ENCODE data around the gene DPYSL4.

The DPYSL4 gene

GRCh38 chr10:132197271-132198067 lies 10.7 kb downstream of the DPYSL4 start:
- DNase-seq: no peak

GRCh38 chr10:132198068-132198370 lies 11.3 kb downstream of the DPYSL4 start:
- DNase-seq: no peak

- DNase-seq: no peak
Observed at GRCh38 chr10:132198381-132199181, 11.8 kb downstream of the DPYSL4 start.

GRCh38 chr10:132199268-132199853 lies 12.6 kb downstream of the DPYSL4 start:
- no peak for DNase-seq

GRCh38 chr10:132199854-132200311 lies 13.1 kb downstream of the DPYSL4 start:
- DNase-seq: no peak

GRCh38 chr10:132200344-132201110 lies 13.8 kb downstream of the DPYSL4 start:
- DNase-seq: no peak

DNA sequence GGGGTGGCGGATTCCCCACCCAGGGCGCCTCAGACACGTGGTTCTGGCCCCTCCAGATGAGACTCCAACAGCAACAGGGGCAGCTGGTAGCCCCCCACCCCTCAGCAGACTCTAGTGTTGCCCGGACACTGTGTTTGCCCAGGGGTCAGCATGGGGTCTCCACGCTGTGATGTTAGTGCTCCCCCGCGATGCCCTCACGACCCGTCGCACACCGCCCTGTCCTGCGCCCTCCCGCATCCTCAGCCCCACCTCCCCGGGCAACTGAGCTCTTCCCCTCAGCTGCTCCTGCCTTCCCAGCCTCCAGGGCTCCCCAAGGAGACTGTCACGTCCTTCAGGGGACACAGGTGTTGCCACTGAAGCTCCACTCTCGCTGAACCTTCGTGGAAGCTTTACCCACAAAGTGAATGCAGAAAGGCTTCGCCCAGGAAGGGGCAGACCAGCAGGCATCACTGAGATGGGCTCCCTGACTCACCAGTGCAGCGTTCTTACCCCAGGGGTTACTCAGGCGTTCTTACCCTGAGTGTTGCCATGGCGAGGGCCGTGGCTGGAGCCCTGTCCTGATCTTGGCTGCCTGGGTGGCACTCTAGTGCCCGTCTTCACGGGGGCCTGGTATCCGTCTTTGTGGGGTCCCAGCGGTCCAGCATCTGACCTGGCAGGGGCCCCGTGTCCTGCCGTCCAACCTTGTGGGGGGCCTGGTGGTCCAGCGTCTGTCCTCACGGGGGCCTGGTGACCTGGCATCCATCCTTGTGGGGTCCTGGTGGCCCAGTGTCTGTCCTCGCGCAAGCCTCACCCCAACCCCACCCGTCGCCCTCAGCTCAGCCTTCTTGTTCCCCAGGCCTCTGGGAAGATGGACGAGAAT lies 14.6 kb downstream of the DPYSL4 start:
- DNase-seq: no peak

DNA sequence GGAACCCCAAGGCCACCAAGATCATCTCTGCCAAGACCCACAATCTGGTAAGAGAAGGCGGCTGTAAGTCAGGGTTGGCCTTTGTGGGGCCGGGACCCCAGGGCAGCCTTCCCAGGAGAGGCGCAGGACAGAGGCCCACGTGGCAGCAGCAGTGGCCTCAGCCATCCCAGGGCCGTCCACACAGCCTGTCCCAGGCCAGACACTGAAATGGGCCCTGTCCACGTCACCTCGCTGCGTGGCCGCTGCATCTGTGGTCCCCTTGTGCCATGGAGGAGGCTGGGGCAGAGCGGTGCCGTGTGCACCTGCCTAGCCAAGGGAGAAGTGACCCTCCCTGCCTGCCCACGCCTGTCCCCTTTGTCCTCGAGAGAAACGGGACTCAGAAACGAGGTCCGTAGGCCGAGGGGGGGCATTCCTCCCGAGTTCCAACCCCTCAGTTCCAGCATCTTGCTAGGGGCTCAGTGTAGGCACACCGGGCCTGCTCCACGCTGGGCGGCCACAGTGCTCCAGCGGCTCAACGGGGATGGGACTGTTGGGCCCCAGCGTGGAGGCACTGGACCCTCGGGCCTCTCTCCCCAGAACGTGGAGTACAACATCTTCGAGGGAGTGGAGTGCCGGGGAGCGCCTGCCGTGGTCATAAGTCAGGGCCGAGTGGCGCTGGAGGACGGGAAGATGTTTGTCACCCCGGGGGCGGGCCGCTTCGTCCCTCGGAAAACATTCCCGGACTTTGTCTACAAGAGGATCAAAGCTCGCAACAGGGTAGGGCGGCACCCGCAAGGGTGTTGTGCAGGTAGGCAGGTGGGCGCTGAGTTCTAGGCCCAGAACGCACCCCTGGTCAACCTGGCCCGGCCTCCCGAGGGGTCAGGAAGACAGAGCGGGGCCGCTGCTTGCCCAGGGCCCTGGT lies 15.6 kb downstream of the DPYSL4 start:
- DNase-seq: no peak

- DNase-seq: no peak
Observed at GRCh38 chr10:132203256-132204077, 16.7 kb downstream of the DPYSL4 start.

- DNase-seq: no peak
Observed at GRCh38 chr10:132204078-132204780, 17.5 kb downstream of the DPYSL4 start.

DNA sequence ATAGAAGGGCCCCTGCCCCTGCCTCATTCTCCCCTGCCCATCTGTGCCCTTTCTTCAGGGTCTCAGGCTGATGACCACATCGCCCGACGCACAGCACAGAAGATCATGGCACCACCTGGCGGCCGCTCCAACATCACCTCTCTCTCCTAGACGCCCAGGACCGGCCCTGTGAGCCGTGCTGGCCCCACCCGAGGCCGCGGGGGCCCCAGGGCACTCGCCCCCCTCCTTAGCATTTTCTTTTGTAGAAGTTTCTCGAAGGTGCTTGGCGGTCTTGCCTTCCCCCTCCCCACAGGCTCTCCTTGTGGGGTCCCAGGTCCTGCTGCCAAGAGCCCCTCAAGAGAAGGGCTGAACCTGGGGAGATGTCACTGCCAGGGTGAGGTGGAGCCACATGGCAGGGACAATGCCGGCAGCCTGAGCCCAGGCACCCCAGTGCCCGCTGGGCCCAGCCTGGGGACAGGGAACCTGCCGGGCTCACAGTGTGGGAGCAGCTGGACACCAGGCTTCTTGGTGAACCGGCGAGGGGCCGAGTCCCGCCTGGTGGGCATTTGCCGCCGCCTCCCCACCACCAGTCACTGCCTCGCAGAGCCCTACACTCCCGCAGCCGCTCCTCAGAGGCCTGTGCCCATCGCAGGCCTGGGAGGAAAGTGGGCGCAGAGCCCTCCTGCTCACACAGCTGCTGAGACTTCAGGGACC lies 18.2 kb downstream of the DPYSL4 start:
- DNase-seq: no peak

DNA sequence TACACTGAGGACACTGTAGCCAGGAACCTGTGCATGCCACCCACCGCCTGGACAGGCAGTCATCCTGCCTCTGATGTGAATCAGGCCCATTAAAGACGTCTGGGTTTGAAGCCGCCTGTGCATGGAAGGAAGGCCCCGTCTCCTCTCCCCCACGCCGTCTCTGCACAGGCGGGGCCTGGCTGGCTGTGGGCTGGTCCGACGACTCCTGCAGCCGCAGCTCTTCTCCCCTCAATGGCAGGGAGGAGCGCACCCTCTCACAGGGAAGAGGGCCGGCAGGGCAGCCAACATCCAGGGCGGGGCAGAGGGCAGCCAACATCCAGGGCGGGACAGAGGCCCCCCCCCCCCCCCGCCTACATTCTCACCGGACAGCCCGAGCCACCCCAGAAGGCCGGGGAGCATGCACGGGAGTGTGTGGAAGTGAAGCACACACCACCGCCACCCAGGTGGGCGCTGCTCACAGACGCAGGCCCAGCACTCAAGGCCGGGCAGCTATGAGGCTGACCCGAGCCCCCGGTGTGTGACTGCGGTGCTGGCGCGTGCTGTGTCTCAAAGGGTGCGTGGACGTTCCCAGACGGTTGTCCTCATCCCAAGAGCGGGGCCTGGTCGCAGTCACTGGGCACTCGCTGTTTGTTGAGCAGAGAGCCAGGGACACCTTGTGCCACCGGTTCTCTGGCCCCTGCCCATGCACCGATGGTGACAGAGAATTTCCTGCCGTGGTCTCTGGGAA lies 19.1 kb downstream of the DPYSL4 start:
- no peak for DNase-seq

DNA sequence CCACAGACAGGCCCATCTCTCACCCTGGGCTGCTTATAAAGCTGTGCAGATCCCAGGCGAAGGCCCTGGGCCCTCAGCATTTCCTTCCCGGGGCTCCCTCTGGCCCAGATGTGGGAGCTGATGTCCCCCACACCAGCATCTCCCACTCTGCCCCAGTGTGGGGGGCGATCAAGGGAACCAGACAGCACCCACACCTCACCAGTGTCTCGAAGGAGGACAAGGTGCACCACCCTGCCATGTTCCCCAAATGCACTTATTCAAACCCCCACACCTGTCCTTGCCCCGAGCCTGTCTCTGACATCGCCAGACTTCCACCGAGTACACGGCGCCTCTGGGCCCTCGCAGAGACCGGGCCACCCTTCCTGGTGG lies 19.6 kb downstream of the DPYSL4 start:
- DNase-seq: no peak

GRCh38 chr10:132206806-132207535 lies 20.2 kb downstream of the DPYSL4 start:
- DNase-seq: no peak

DNA sequence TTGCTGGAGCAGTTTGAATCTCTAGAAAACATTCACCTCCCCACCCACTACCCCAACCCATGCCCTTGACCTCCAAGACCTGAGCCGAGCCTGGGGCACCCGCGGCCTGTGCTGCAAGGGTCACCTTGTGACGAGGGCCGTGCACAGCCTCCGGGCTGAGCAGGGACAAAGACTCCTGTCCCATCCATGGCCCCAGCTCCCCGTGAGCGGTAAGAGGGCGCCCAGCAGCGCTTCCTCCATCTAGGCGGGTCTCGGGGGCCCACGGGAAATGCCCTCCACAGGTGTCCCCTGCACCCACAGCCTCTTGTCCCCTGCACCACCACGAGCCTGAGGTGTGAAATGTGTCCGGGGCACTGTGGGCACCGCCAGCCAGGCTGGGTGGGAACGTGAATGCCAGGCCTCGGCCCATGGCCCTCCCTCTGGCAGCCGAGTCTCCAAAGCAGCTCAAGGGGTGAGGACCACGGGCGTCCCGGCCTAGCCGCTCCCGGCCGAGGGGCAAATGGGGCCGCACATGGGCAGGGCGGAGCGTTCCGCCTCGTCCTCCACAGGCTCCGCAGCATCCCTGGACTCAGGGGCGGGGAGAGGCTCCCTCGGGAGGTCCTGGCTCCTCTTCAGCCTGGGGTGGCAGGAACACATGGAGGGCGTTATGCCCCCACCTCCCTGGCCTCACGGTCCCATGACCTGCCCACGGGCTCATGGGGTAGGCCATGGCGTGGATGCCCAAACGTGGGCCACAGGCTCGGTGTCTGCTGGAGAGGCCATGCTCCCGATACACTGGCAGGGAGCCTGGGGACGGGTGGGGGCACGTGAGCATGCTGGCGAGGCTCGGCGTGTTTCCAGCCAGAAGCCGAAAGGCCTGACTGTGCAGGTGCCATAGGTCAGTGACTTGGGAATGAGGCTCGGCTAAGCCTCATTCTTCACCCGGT lies 21.1 kb downstream of the DPYSL4 start:
- DNase-seq: no peak

DNA sequence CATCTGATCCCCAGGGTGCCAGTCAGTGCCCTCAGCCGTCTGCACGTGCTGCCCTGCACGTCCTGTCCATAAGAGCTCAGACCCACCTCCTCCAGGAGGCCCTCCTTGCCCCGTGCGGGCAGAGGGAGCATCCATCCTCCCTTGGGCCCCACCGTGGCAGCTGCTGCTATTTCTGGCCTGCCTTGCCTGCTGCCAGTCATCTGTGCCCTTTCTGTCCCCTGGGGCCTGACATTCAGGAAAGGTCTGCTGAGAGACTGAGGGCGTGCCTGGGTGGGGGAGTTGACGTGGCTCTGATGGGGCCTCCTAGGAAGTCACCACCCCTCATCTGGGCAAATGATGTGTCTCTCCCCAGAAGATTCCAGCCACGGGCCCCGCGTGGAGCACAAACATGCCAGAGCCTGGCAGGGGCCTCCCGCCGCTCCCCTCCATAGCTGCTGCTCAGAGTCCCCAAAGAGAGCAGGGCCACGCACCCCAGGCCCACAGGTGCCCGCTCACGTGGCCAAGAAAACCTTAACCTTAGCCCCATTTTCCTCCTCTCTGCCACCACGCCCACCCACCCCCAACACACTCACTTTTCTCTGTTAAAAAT lies 21.8 kb downstream of the DPYSL4 start:
- no peak for DNase-seq
